GM21717 (cell line): ENCODE results near the gene FXYD6.
A peak's percentile ranks its signal among the peaks of the same experiment; 100 is the strongest.

ENCODE experiments used
- ATAC-seq: cut with Tn5 transposase; IDR thresholded peaks from one replicate; pipeline ENCODE4 v1.9.1; 2021; ENCODE audit warnings: mild to moderate bottlenecking, moderate library complexity; ENCODE audit not compliant: unreplicated experiment

Gene FXYD6

GRCh38 chr11:117832511-117832910 is 43.9 kb downstream of the FXYD6 start:
- no peak for ATAC-seq

- ATAC-seq = no peak
Measured at GRCh38 chr11:117831661-117832415, 44.6 kb downstream of the FXYD6 start.

GRCh38 chr11:117830674-117831351 is 45.6 kb downstream of the FXYD6 start:
- no peak for ATAC-seq

- ATAC-seq = no peak
Measured at GRCh38 chr11:117830072-117830471, 46.4 kb downstream of the FXYD6 start.

GRCh38 chr11:117829369-117829725 is 47.1 kb downstream of the FXYD6 start:
- no peak for ATAC-seq

- ATAC-seq = peak; percentile 48
Measured at GRCh38 chr11:117828611-117829368, 47.7 kb downstream of the FXYD6 start.

GRCh38 chr11:117827521-117828511 is 48.6 kb downstream of the FXYD6 start:
- no peak for ATAC-seq

GRCh38 chr11:117826832-117827231 is 49.6 kb downstream of the FXYD6 start:
- no peak for ATAC-seq

GRCh38 chr11:117826190-117826570 is 50.3 kb downstream of the FXYD6 start:
- ATAC-seq = no peak

GRCh38 chr11:117825538-117826189 is 50.8 kb downstream of the FXYD6 start:
- no peak for ATAC-seq

- no peak for ATAC-seq
Measured at GRCh38 chr11:117824571-117825537, 51.6 kb downstream of the FXYD6 start, which contains the start of gene FXYD2. Gene FXYD2 (minus strand): TSS chr11:117824744. CDS start chr11:117824678, 66 bp downstream.

GRCh38 chr11:117823946-117824420 is 52.5 kb downstream of the FXYD6 start:
- ATAC-seq = no peak

- ATAC-seq = no peak
Measured at GRCh38 chr11:117823294-117823945, 53.0 kb downstream of the FXYD6 start.

GRCh38 chr11:117822074-117823033 is 54.1 kb downstream of the FXYD6 start:
- no peak for ATAC-seq

GRCh38 chr11:117821431-117821830 is 55.0 kb downstream of the FXYD6 start:
- no peak for ATAC-seq

GRCh38 chr11:117820516-117820915 is 55.9 kb downstream of the FXYD6 start:
- ATAC-seq = no peak

GRCh38 chr11:117820071-117820470 is 56.4 kb downstream of the FXYD6 start:
- ATAC-seq = no peak
